Lung microvascular endothelial cell (primary cell): ENCODE results near the gene SIL1. TPM values are rescaled to one million over a fixed set of nuclear protein-coding genes. Genes with fewer than 3 reads are reported as not detected.
"Not testable (repeated sequence)": the region's sequence is repeated elsewhere in the genome, so short reads cannot be mapped to it uniquely, and the experiment has no call there.

Experiments
- DNase-seq, 2 donors: peaks; one replicate each; pipeline versions ENCODE4 v3.0.0 to v3.0.0-alpha.2; 2010; ENCODE audit warnings: low read depth in 2 of 2
- total RNA-seq: library from RNA; depleted of rRNA; stranded (reverse); fragments of >200 nt; gene quantifications from 2 replicates; pipeline ENCODE4 v1.2.1, GENCODE V29; 2014

Gene SIL1
- total RNA-seq, 1 donor from 2014 or later, result 55.4 TPM

GRCh38 chr5:139037732-139038131 lies 160.4 kb downstream of the SIL1 start:
- no peak for DNase-seq

GRCh38 chr5:139036332-139036731 lies 161.8 kb downstream of the SIL1 start:
- DNase-seq, result not testable (repeated sequence)

GRCh38 chr5:139027150-139027549 lies 171.0 kb downstream of the SIL1 start:
- no peak for DNase-seq

- DNase-seq, result no peak
Measured at GRCh38 chr5:139025651-139026050, 172.5 kb downstream of the SIL1 start.

- DNase-seq, result peak in 1 of 2 donors; percentile 43
Measured at GRCh38 chr5:139023286-139023685, 174.9 kb downstream of the SIL1 start.

GRCh38 chr5:139022528-139022927 lies 175.6 kb downstream of the SIL1 start:
- no peak for DNase-seq

- no peak for DNase-seq
Measured at GRCh38 chr5:139021346-139021745, 176.8 kb downstream of the SIL1 start.

GRCh38 chr5:139019880-139020279 lies 178.3 kb downstream of the SIL1 start:
- peak in 1 of 2 donors; percentile 25 for DNase-seq

GRCh38 chr5:139019211-139019610 lies 179.0 kb downstream of the SIL1 start:
- DNase-seq, result no peak

GRCh38 chr5:139017624-139018023 lies 180.5 kb downstream of the SIL1 start:
- DNase-seq, result no peak

- DNase-seq, result no peak
Measured at GRCh38 chr5:139016186-139016585, 182.0 kb downstream of the SIL1 start.

GRCh38 chr5:139014726-139015125 lies 183.4 kb downstream of the SIL1 start:
- DNase-seq, result peak; percentile 36 to 88

GRCh38 chr5:139012176-139012575 lies 186.0 kb downstream of the SIL1 start:
- DNase-seq, result no peak

GRCh38 chr5:139011156-139011555 lies 187.0 kb downstream of the SIL1 start:
- not testable (repeated sequence) for DNase-seq

GRCh38 chr5:139004374-139005307 lies 193.5 kb downstream of the SIL1 start:
- no peak for DNase-seq

GRCh38 chr5:138999674-139000073 lies 198.5 kb downstream of the SIL1 start:
- DNase-seq, result no peak

GRCh38 chr5:138998521-138998920 lies 199.6 kb downstream of the SIL1 start:
- DNase-seq, result no peak

- no peak for DNase-seq
Measured at GRCh38 chr5:138996120-138996519, 202.0 kb downstream of the SIL1 start.

GRCh38 chr5:138990986-138991590 lies 207.1 kb downstream of the SIL1 start:
- DNase-seq, result no peak

- DNase-seq, result peak in 1 of 2 donors; percentile 54
Measured at GRCh38 chr5:138989720-138990119, 208.4 kb downstream of the SIL1 start.

- no peak for DNase-seq
Measured at GRCh38 chr5:138986186-138986800, 211.9 kb downstream of the SIL1 start.

GRCh38 chr5:138985683-138986082 lies 212.5 kb downstream of the SIL1 start:
- DNase-seq, result peak in 1 of 2 donors; percentile 5
